GM12891 (cell line): ENCODE measurements around the gene CCDC182.

ENCODE experiments used
- DNase-seq: peaks from one replicate; pipeline ENCODE4 v3.0.0; 2011; ENCODE audit warnings: low spot score; ENCODE audit not compliant: insufficient read length
- FAIRE-seq: peaks from 2 replicates; lab custom pipeline; 2011; peaks lifted over from hg19 to GRCh38; lab: Jason Lieb, UNC
- PAX5 ChIP-seq: IDR thresholded peaks from 2 replicates; pipeline ENCODE4 v1.6.1; 2011; ENCODE audit warnings: low read length, moderate library complexity, mild to moderate bottlenecking; ENCODE audit not compliant: insufficient read depth, severe bottlenecking
- POLR2A ChIP-seq: IDR thresholded peaks from 2 replicates; pipeline ENCODE4 v1.6.1; 2011; ENCODE audit warnings: low read depth, low read length, control low read depth
- POLR2AphosphoS5 ChIP-seq: IDR thresholded peaks from 2 replicates; pipeline ENCODE4 v1.6.1; 2011; ENCODE audit warnings: low read depth, low read length, control low read depth
- POU2F2 ChIP-seq: IDR thresholded peaks from 2 replicates; pipeline ENCODE4 v1.6.1; 2011; ENCODE audit warnings: low read depth, mild to moderate bottlenecking, control low read depth, low read length, moderate library complexity
- SPI1 ChIP-seq: IDR thresholded peaks from 2 replicates; pipeline ENCODE4 v1.6.1; 2011; ENCODE audit warnings: low read depth, low read length, control low read depth
- TAF1 ChIP-seq: IDR thresholded peaks from 2 replicates; pipeline ENCODE4 v1.6.1; 2011; ENCODE audit warnings: low read depth, low read length, control low read depth

CCDC182 gene

DNA sequence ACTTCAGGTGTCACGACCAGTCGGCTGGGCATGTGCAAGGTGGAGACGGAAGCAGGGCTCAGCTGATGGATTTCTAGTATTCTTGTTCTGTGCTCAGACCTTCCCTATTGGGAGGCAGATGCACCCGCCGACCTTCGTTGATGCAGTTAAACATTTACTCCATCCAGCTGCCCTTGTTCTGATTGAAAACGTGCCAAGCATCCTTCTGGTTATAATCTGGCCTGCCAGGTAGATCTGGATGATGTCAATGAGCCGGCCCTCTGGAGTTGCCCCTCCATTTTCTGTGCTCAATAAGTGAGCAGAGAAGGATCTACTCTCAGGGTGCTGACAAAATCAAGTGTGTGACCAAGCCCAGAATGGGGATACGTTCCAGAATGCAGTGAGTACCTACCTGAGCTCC lies 38.3 kb downstream of the CCDC182 start:
- TF ChIP-seq SPI1 = no peak
- TF ChIP-seq TAF1 = no peak
- no peak for TF ChIP-seq PAX5
- TF ChIP-seq POLR2A = no peak
- TF ChIP-seq POLR2AphosphoS5 = no peak
- no peak for TF ChIP-seq POU2F2
- FAIRE-seq = no peak

DNA sequence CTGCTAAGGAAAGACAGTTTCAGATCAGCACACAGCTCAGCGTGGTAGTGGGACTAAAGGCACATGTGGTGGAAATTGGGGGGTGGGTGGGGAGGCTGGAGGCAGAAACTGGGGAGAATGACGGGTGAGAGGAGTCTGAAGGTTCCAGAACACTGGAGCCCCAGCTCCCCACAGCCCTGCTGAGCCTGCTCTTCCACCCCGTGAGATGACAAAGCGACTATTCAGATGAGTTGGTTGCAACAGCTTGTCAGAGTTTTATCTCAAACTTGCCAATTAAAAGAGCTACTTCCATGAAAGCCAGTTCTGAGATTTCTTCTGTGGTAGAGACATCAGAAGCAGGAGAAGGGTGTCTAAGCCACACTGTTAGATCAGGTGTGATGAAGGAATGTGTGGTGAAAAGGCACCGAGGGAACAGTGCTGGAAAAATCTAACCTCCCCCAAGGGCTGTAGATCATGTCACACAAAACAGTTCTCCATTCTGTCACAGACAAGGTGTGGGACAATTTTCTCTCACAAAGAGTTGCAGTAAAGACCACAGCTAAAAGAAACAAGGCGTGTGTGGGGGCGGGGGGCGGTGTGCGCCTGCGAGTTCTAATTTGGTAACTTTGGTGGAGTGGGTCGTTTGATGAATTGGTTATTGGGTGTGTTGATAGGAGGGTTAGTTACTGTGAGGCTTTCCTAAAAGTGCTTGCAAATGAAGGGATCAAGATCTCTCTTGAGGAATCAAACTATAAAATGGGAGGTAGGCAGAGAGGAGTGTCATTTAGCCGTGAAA lies 39.0 kb downstream of the CCDC182 start:
- FAIRE-seq (no peak), DNase-seq (no peak)
- TF ChIP-seq POU2F2 (no peak), POLR2A (no peak), POLR2AphosphoS5 (no peak), SPI1 (no peak)

More for the DNA sequence above, 38.3 kb downstream of the CCDC182 start:
- no peak for DNase-seq

GRCh38 chr17:57704448-57704847 lies 40.7 kb downstream of the CCDC182 start:
- DNase-seq = no peak
- FAIRE-seq = no peak
- TF ChIP-seq POU2F2 (no peak), SPI1 (no peak), PAX5 (no peak)

DNA sequence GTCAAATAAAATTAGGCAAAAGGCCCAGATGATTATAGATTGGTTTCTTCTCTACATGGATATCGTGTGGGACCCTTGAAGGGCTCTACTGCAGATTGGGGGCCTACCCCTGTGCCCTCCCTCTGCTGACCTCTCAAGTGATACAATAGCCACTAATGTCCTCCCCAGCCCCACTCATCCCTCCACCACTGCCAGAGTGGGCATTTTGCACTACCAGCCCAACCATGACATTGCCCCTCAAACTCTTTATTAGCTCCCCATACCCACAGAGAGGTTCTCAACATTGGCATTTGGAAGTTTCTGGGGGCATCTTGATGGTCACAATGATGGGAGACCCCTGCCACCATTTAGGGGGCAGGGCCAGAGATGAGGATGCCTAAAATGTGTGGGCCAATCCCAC lies 41.8 kb downstream of the CCDC182 start:
- FAIRE-seq (no peak), DNase-seq (no peak)
- no peak for TF ChIP-seq POU2F2
- no peak for TF ChIP-seq PAX5
- no peak for TF ChIP-seq SPI1
- TF ChIP-seq POLR2AphosphoS5 = no peak
- no peak for TF ChIP-seq POLR2A
- TF ChIP-seq TAF1 = no peak

DNA sequence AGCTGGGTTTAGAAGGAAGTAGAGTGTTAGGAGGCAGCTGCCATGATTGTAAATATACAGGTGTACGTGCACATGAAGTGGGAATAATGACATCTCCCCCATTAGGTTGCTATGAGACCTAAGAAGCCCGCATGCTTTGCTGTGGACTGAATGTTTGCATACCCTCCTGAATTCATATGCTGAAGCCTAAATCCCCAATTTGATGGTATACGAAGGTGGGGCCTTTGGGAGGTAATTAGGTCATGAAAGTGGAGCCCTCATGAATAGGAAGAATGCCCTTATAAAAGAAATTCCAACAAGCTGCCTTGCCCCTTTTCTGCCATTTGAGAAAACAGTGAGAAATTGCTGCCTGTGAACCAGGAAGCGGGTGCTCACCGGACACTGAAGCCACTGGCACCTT lies 44.0 kb downstream of the CCDC182 start:
- FAIRE-seq = no peak
- DNase-seq = no peak
- TF ChIP-seq TAF1 = no peak

- FAIRE-seq (no peak), DNase-seq (no peak)
- no peak for TF ChIP-seq POU2F2
- no peak for TF ChIP-seq POLR2AphosphoS5
- TF ChIP-seq PAX5 = no peak
- no peak for TF ChIP-seq TAF1
- no peak for TF ChIP-seq POLR2A
- TF ChIP-seq SPI1 = no peak
These were observed 45.3 kb downstream of the CCDC182 start for GRCh38 chr17:57699751-57700219.

GRCh38 chr17:57697891-57698711 lies 47.0 kb downstream of the CCDC182 start:
- TF ChIP-seq POU2F2 (no peak), PAX5 (no peak), TAF1 (no peak), POLR2A (no peak), SPI1 (no peak), POLR2AphosphoS5 (no peak)
- no peak for DNase-seq
- peak; percentile 23 for FAIRE-seq

- no peak for FAIRE-seq
These were observed 47.9 kb downstream of the CCDC182 start for GRCh38 chr17:57697197-57697596.

GRCh38 chr17:57696050-57696449 lies 49.0 kb downstream of the CCDC182 start:
- FAIRE-seq (no peak), DNase-seq (no peak)
- no peak for TF ChIP-seq TAF1
- TF ChIP-seq POU2F2 = no peak
- no peak for TF ChIP-seq POLR2A

More at GRCh38 chr17:57697197-57697596, 47.9 kb downstream of the CCDC182 start:
- DNase-seq = no peak
- TF ChIP-seq POLR2A = no peak
- TF ChIP-seq PAX5 = no peak
- no peak for TF ChIP-seq TAF1
- no peak for TF ChIP-seq POU2F2
- no peak for TF ChIP-seq SPI1
- TF ChIP-seq POLR2AphosphoS5 = no peak
